ENCODE measurements around the gene AGR2.

DNA sequence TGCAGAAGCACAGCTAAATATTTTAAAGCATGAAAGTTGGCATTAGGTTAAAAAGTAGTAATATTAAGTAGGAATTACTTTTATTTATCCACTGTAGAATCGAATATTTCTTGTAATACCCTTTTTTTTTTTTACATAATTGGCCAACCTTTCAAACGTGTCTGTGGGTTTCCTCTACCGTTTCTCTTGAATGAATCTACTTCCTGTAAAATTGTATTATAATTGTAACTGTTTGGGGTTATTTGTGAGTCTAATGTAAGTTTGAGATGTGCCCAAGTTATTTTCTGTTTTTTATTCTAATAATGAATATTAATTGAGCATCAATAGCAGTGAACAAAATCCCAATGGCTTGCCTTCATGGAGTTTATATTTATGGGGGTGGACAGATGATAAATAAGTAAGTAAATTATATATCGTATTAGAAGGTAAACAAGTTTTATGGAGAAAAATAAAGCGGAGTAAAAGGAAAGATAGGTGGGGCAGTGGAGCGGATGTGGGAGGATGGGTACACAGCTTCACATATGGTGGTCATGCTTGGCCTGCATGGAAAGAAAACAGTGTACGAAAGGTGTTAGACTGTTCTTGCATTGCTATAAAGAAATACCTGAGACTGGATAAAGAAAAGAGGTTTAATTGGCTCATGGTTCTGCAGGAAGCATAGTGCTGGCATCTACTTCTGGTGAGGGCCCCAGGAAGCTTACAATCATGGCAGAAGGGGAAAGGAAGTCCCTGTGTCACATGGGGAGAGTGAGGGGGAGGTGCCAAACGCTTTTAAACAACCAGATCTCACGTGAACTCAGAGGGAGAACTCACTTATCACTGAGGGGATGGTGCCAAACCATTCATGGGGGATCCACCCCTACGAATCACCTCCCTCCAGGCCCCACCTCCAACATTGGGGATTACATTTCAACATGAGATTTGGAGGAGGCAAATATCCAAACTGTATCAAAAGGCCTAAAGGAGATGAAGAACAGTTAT lies 45.9 kb downstream of the AGR2 start:
- TF ChIP-seq, protein P1, sequence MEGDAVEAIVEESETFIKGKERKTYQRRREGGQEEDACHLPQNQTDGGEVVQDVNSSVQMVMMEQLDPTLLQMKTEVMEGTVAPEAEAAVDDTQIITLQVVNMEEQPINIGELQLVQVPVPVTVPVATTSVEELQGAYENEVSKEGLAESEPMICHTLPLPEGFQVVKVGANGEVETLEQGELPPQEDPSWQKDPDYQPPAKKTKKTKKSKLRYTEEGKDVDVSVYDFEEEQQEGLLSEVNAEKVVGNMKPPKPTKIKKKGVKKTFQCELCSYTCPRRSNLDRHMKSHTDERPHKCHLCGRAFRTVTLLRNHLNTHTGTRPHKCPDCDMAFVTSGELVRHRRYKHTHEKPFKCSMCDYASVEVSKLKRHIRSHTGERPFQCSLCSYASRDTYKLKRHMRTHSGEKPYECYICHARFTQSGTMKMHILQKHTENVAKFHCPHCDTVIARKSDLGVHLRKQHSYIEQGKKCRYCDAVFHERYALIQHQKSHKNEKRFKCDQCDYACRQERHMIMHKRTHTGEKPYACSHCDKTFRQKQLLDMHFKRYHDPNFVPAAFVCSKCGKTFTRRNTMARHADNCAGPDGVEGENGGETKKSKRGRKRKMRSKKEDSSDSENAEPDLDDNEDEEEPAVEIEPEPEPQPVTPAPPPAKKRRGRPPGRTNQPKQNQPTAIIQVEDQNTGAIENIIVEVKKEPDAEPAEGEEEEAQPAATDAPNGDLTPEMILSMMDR (conservative IDR thresholded peaks at IDR 0.05; ENCODE audit: low read length) = no peak
- no peak for TF ChIP-seq EZH2phosphoT487 (IDR thresholded peaks at IDR 0.05; ENCODE audit: borderline replicate concordance)

Data from Loucy (cell line).